Caco-2 (cell line): ENCODE data around the gene HTRA3. TPM values are rescaled to one million over a fixed set of nuclear protein-coding genes. Genes with fewer than 3 reads are reported as not detected.

Source experiments
- BruUV-seq: library from RNA; stranded (reverse); fragments of 400-500 nt; replicated peaks from 2 replicates; lab custom pipeline; 2021; lab: Mats Ljungman, UMichigan
- CTCF ChIA-PET: fragments of 300-600 bp; sonication (Branson Sonifier 250); formaldehyde crosslinking; loops from one replicate; lab custom pipeline; 2022; ENCODE audit warnings: antibody characterized with exemption; lab: Charles Lee
- POLR2A ChIA-PET: fragments of 300-600 bp; sonication (Branson Sonifier 250); formaldehyde crosslinking; loops from one replicate; lab custom pipeline; 2022; ENCODE audit warnings: antibody characterized with exemption; lab: Charles Lee
- DNase-seq, 2 experiments: peaks; one replicate each; pipeline versions ENCODE4 v3.0.0 to v3.0.0-alpha.2; 2020 to 2022
- H3K27me3 ChIP-seq: replicated peaks from 2 replicates; pipeline ENCODE4 v1.6.0; 2011; ENCODE audit warnings: low read length; ENCODE audit not compliant: control insufficient read depth, insufficient read depth
- H3K36me3 ChIP-seq: 2 replicates; pipeline ENCODE4 v1.5.1; 2011; ENCODE audit warnings: low read length; ENCODE audit not compliant: control insufficient read depth, insufficient read depth
- H3K4me1 ChIP-seq: fragments of 250-450 bp; sonication (Bioruptor Pico); 2 replicates; pipeline ENCODE4 v1.5.1; 2020; ENCODE audit warnings: mild to moderate bottlenecking
- H3K4me3 ChIP-seq: 2 replicates; pipeline ENCODE4 v1.5.1; 2011; ENCODE audit warnings: low read depth, mild to moderate bottlenecking, control low read depth, low read length
- H3K9me3 ChIP-seq: fragments of 250-450 bp; sonication (Bioruptor Pico); 2 replicates; pipeline ENCODE4 v1.5.1; 2020; ENCODE audit warnings: mild to moderate bottlenecking, moderate library complexity
- H3K27ac Mint-ChIP-seq: one replicate; pipeline ENCODE4 v1.8.0; 2022; ENCODE audit warnings: mixed read lengths; ENCODE audit not compliant: unreplicated experiment
- H3K27me3 Mint-ChIP-seq: one replicate; pipeline ENCODE4 v1.8.0; 2022; ENCODE audit warnings: mixed read lengths; ENCODE audit not compliant: insufficient read depth, unreplicated experiment
- H3K36me3 Mint-ChIP-seq: one replicate; pipeline ENCODE4 v1.8.0; 2022; ENCODE audit warnings: mild to moderate bottlenecking, mixed read lengths; ENCODE audit not compliant: insufficient read depth, unreplicated experiment
- H3K4me1 Mint-ChIP-seq: one replicate; pipeline ENCODE4 v1.8.0; 2022; ENCODE audit warnings: low read depth, mixed read lengths; ENCODE audit not compliant: unreplicated experiment
- H3K4me3 Mint-ChIP-seq: one replicate; pipeline ENCODE4 v1.8.0; 2022; ENCODE audit warnings: mild to moderate bottlenecking, moderate library complexity, mixed read lengths; ENCODE audit not compliant: unreplicated experiment
- H3K9me3 Mint-ChIP-seq: one replicate; pipeline ENCODE4 v1.8.0; 2022; ENCODE audit warnings: mixed read lengths; ENCODE audit not compliant: unreplicated experiment
- CTCF ChIP-seq, 2 experiments: fragments of 200-600 bp in 1 of 2; IDR thresholded peaks; 1 replicate in 1 of 2; 2 replicates in 1 of 2; pipeline versions ENCODE4 v1.5.1 to v1.8.0; 2011 to 2022; ENCODE audit warnings: antibody characterized with exemption in 1 of 2, control low read depth in 1 of 2, inconsistent platforms in 1 of 2, low read depth in 1 of 2, low read length in 1 of 2, mild to moderate bottlenecking in 1 of 2, moderate library complexity in 1 of 2; ENCODE audit not compliant: insufficient read depth in 1 of 2, severe bottlenecking in 1 of 2, unreplicated experiment in 1 of 2
- intact Hi-C: fragments of 100-400 bp; cut with micrococcal nuclease; formaldehyde crosslinking; loops from one replicate; pipeline ENCODE4 v1.10.0; 2022; ENCODE audit not compliant: unreplicated experiment
- total RNA-seq: library from RNA; stranded (reverse); gene quantifications from 2 replicates; pipeline ENCODE4 v1.2.3, GENCODE V29; 2022

Gene HTRA3
- total RNA-seq, 1 experiment from 2014 or later, result 0.66 TPM

GRCh38 chr4:8353912-8354453 lies 84.4 kb downstream of the HTRA3 start:
- H3K9me3 Mint-ChIP-seq, result peaks cover 8% of the 10 kb centered on the region
- H3K27me3 Mint-ChIP-seq, result no peaks in the 10 kb centered on the region
- H3K36me3 ChIP-seq, result no peaks in the 10 kb centered on the region
- DNase-seq, result peak in 1 of 2 experiments; percentile 2
- TF ChIP-seq CTCF (IDR thresholded peaks at IDR 0.05; ENCODE audit: insufficient read depth in 1 of 2, low read depth in 1 of 2, low read length in 1 of 2, severe bottlenecking in 1 of 2, unreplicated experiment in 1 of 2), result no peak
- ChIA-PET POLR2A (no interaction called here), CTCF (no interaction called here)
- H3K9me3 ChIP-seq, result no peaks in the 10 kb centered on the region
- no peak overlapping the region for H3K27ac Mint-ChIP-seq
- no peaks in the 10 kb centered on the region for H3K36me3 Mint-ChIP-seq
- no peak overlapping the region for H3K4me3 Mint-ChIP-seq
- intact Hi-C loops, result no loop called here
- no peak overlapping the region for H3K4me3 ChIP-seq
- H3K4me1 Mint-ChIP-seq, result no peaks in the 10 kb centered on the region
- H3K4me1 ChIP-seq, result 0 out of 2 replicates have a peak, but pooled peaks cover 9% of the 10 kb centered on the region
- no peaks in the 10 kb centered on the region for H3K27me3 ChIP-seq
- BruUV-seq, result no TSS peak

GRCh38 chr4:8355306-8355705 lies 85.8 kb downstream of the HTRA3 start:
- DNase-seq, result no peak
- Histone ChIP-seq H3K27me3 (no peaks in the 10 kb centered on the region), H3K36me3 (no peaks in the 10 kb centered on the region), H3K4me3 (no peak overlapping the region), H3K4me1 (0 out of 2 replicates have a peak, but pooled peaks cover 9% of the 10 kb centered on the region), H3K9me3 (no peaks in the 10 kb centered on the region)
- H3K36me3 Mint-ChIP-seq, result no peaks in the 10 kb centered on the region
- H3K27me3 Mint-ChIP-seq, result no peaks in the 10 kb centered on the region
- H3K4me1 Mint-ChIP-seq, result no peaks in the 10 kb centered on the region
- no TSS peak for BruUV-seq
- no peak for TF ChIP-seq CTCF (IDR thresholded peaks at IDR 0.05; ENCODE audit: insufficient read depth in 1 of 2, low read depth in 1 of 2, low read length in 1 of 2, severe bottlenecking in 1 of 2, unreplicated experiment in 1 of 2)
- CTCF ChIA-PET, result no interaction called here
- H3K9me3 Mint-ChIP-seq, result peaks cover 8% of the 10 kb centered on the region
- POLR2A ChIA-PET, result no interaction called here
- H3K4me3 Mint-ChIP-seq, result no peak overlapping the region
- intact Hi-C loops, result no loop called here
- no peak overlapping the region for H3K27ac Mint-ChIP-seq

GRCh38 chr4:8355864-8356565 lies 86.5 kb downstream of the HTRA3 start:
- BruUV-seq, result no TSS peak
- intact Hi-C loops, result no loop called here
- H3K27me3 Mint-ChIP-seq, result no peaks in the 10 kb centered on the region
- no peak for TF ChIP-seq CTCF (IDR thresholded peaks at IDR 0.05; ENCODE audit: insufficient read depth in 1 of 2, low read depth in 1 of 2, low read length in 1 of 2, severe bottlenecking in 1 of 2, unreplicated experiment in 1 of 2)
- no peaks in the 10 kb centered on the region for H3K4me1 Mint-ChIP-seq
- CTCF ChIA-PET, result no interaction called here
- no peak for DNase-seq
- peaks cover 8% of the 10 kb centered on the region for H3K9me3 Mint-ChIP-seq
- no peaks in the 10 kb centered on the region for H3K36me3 Mint-ChIP-seq
- Histone ChIP-seq H3K9me3 (no peaks in the 10 kb centered on the region), H3K27me3 (no peaks in the 10 kb centered on the region), H3K36me3 (no peaks in the 10 kb centered on the region), H3K4me3 (no peak overlapping the region), H3K4me1 (0 out of 2 replicates have a peak, but pooled peaks cover 9% of the 10 kb centered on the region)
- no peak overlapping the region for H3K27ac Mint-ChIP-seq
- no peak overlapping the region for H3K4me3 Mint-ChIP-seq
- POLR2A ChIA-PET, result no interaction called here

Other genes with a start within 250 kb of the HTRA3 start
- 0.23 TPM in 1 of 2 replicates, not detected in the other for gene ABLIM2, start 110.9 kb upstream of the HTRA3 start, total RNA-seq
- 17.2 and 18.6 TPM in 2 replicates for gene SH3TC1, start 70.5 kb upstream of the HTRA3 start, total RNA-seq
- gene ACOX3, start 171.0 kb downstream of the HTRA3 start, total RNA-seq, result 11.5 and 14.1 TPM in 2 replicates
- 22.3 and 23.4 TPM in 2 replicates for gene TRMT44, start 171.0 kb downstream of the HTRA3 start, total RNA-seq